Brain pericyte (primary cell): ENCODE data around the gene FBXO21.
"Not testable (repeated sequence)": the region's sequence is repeated elsewhere in the genome, so short reads cannot be mapped to it uniquely, and the experiment has no call there.

Experiments
- DNase-seq: peaks from one replicate; pipeline ENCODE4 v3.0.0-alpha.2; 2012; ENCODE audit warnings: low read depth, low spot score

Gene FBXO21, protein sequence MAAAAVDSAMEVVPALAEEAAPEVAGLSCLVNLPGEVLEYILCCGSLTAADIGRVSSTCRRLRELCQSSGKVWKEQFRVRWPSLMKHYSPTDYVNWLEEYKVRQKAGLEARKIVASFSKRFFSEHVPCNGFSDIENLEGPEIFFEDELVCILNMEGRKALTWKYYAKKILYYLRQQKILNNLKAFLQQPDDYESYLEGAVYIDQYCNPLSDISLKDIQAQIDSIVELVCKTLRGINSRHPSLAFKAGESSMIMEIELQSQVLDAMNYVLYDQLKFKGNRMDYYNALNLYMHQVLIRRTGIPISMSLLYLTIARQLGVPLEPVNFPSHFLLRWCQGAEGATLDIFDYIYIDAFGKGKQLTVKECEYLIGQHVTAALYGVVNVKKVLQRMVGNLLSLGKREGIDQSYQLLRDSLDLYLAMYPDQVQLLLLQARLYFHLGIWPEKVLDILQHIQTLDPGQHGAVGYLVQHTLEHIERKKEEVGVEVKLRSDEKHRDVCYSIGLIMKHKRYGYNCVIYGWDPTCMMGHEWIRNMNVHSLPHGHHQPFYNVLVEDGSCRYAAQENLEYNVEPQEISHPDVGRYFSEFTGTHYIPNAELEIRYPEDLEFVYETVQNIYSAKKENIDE

DNA sequence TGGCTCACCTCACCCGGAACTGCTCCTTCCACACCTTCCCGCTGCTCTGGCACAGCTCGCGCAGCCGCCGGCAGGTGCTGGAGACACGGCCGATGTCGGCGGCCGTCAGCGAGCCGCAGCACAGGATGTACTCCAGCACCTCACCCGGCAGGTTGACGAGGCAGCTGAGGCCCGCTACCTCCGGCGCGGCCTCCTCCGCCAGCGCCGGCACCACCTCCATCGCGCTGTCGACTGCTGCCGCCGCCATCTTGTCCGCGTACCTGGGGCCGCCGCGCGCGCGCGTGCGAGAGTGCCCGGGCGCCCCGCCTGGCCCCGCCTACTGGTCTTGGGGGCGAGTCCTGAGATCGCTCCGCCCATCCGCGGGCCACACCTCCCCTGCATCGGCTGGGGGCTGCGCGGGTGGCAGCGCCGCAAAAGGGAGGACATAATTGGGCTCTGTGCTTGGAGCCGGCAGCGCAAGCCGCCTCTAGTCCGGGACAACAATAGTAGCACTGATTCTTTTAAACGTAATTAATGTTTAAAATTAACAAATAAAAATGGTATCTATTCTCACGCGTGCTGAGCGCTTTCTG, at the start of gene FBXO21:
TSS of gene FBXO21 (minus strand) at position 261 of the 572 bp plus-strand sequence. CDS start at position 247, 14 bp downstream.
- peak; percentile 36 for DNase-seq

DNA sequence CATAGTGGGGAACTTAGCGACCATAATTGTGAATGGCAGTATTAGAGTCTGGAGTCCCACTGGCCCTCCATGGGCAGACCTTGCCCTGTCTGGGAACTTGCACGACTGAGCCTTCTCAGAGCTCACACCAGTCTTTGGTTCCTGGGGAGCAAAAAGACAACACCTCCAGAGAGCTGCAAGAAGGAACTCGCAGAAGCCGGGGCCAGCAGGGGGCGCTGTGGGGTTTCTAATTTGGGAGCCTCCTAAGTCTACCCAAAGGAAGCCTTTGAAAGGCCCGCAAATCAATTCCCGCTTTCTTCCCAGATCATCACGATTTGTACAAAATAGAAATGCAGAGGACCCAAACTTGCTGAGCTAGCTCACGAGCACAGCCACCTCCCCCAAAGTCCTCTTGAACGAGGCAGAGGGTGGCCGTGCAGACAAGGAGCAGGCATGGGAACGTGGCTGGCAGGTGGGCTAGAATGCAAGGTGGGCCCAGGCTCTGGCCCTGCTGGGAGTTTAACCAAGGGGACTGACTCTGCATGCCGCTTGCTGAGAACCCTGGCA, 46.3 kb upstream of the FBXO21 start:
- no peak for DNase-seq

DNA sequence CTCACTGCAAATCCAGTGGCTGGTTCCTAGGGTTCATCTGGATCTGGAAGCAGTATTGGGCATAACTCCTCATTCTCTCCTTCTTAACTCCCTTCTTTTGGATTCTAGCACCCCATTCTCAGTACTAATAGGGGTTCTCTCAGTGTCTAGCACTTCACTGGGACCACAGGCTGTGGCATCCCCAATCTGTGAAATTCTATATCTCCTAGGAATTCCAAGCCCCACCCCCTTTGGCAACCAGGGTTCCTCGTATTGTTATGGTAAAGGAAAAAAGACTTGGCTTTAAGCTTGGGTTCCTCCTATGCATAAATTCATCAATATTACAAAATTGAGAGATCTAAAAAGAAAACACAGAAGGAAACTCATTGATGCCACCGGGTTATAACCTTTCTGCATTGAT, 45.0 kb upstream of the FBXO21 start:
- no peak for DNase-seq

- DNase-seq = no peak
These were observed 44.2 kb upstream of the FBXO21 start for GRCh38 chr12:117234441-117234840.

DNA sequence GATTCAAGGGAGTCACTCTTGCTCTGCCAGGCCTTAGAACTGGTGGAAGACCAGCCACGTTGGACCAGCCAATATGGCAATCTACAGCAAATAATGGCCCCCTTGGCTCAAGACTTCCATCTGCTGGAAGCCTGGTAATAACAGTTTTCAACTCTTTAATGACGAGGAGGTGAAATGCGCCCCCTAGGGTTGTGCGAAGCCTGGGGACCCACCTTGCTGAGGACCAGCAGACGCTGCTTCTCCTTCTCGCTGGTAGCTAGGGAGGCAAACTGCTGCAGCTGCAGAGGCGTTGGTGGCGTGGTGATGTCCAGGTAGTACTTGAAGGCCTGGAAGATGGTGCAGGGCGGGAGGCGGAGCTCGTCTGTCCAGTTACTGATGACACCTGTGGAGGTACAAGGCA, 41.5 kb upstream of the FBXO21 start:
- DNase-seq = no peak

DNA sequence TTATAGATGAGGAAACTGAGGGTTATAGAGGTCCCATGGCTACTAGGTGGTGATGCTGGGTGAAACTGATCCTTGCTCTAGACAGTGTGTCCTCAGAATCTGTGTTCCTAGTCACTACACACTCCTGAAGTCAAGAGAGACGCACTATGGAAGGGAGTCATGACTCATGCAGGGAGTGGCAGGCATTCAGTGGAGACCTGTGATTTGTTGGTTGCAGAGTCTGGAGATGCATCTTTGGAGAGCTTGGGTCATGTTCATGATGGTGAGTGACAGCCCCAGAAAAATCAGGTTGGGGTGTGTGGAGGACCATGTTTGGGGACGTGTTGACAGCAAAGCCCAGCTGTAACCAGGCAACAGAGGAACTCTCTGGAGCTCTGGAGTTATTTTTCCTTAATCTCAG, 38.0 kb upstream of the FBXO21 start:
- DNase-seq = no peak

DNA sequence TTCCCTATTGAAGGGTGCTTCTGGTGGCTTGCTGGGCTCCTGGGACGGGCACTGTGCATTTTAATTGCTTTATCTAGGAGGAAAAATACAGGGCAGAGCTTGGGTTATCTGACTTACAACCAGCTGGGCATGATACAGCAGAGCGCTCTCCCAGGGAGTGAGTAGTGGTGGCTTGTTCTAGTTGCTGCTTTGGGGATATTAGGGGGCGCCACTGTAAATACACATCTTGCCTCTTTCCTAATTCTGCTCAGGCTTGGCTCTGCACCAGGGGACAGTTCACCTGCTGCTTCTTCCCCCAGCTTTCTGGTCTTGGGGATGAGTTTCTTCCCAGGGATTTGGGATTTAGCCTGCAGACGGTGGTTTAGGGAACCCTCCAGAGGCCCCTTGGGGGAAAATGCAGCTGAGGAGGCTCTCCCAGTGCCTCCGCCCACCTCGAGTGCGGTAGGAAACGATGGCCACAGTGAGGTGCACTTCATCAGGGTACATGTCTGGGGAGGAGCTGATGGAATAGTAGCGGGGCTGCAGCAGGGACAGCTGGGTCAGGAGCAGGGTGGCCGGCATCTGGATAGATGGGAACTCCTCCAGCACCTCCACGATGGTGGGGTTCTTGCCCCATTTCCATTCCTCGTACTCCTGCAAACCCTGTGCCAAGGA, 36.9 kb upstream of the FBXO21 start:
- no peak for DNase-seq

- no peak for DNase-seq
These were observed 36.2 kb upstream of the FBXO21 start for GRCh38 chr12:117226505-117226904.

DNA sequence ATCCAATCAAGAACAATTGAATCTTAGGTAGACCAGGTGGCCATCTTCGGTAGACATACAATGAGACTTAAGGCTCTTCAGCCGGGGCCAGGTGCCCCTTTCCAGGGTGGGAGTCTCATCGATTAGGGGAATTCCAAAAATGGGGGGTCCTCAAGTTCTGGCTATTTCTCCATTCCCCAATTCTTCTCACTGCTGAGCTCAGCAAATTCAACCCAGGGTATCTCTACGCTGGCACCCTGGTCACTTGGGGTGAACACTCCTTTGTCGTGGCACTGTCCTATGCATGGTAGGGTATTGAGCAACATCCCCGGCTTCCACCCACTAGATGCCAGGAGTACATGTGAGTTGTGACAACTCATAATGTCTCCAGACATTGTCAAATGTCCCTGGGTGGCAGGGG, 34.9 kb upstream of the FBXO21 start:
- no peak for DNase-seq

GRCh38 chr12:117220947-117221346, 30.7 kb upstream of the FBXO21 start:
- not testable (repeated sequence) for DNase-seq

GRCh38 chr12:117218149-117218548, 27.9 kb upstream of the FBXO21 start:
- DNase-seq = no peak

- DNase-seq = no peak
These were observed 26.4 kb upstream of the FBXO21 start for GRCh38 chr12:117216686-117217085.

DNA sequence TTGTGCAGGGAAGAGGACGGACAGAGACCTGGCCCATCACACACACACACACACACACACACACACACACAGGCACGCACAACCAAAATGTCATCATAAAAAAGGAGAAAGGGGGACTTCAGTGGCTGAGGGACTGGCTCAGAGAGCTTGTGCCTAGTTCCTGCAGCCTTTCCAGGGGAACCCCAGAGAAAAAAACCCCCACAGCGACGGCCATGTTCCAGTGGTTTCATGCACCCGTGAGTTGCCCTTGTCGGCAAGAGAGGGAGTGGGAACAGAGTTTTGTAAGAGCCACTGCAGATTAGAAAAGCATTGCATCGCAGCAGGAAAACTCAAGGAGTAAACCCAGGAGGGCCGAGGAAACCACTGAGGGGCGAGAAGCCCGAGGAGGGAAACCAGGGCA, 24.5 kb upstream of the FBXO21 start:
- DNase-seq = no peak

GRCh38 chr12:117213295-117213808, 23.1 kb upstream of the FBXO21 start:
- DNase-seq = no peak

DNA sequence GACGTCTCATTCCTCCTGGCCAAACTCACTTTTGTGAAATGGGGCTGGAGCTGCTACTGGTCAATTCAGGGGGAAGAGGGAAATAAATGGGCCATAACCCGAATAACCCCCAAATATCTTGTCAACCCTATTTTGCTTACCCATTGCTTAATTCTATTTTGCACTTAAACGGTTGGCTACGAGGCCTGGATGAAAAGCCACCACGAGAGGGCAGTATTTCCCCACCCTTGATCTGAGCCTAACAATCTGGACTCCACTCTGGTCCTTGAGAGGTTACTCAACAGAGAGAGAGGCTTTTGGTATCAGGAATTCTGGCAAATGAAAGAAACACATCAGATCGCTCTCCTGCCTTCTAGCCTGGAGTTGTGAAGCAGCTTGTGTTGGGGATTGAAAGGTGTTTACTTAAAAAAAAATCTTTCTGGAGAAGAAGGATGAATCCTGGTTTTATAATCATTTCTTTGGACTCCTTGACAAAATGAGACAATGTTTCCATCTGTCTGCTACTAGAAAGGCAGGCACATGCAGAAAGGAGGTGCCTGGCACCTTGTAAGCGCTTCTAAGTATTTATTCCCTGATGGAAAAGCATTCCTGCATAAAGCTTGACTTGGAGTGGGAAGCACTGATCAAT, 22.4 kb upstream of the FBXO21 start:
- peak; percentile 43 for DNase-seq

DNA sequence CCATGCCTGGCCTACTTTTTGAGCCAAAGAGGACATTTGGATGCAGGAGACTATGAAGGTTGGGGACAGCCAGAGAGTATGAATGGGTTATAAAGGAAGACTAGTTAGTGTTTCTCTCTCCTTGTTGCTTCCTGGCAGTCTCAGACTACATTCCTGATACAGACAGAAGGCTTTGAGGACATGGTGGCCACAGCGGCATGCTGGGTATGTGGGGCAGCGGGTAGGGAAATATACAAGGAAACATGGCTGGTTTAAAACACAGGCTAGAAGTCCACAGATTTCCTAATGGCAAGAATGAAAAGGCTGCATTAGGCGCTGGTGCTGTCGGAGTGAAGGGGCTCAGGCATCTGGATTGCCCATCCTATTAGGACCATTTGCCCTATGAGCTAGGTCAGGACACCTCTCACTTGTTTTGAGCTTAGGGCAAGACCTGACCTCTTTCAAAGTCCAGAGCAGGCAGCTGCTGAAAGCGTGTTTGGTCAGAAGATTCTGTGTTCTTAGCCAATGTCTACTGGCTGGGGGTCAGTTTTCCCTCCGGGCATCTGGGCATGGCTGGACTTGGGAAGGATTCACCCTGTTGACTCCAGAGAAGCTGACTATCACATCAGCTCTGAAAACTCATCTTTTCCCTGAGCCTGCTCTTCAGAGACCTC, 20.1 kb upstream of the FBXO21 start:
- DNase-seq = no peak

GRCh38 chr12:117209626-117210025, 19.4 kb upstream of the FBXO21 start:
- no peak for DNase-seq

GRCh38 chr12:117208811-117209455, 18.7 kb upstream of the FBXO21 start:
- DNase-seq = no peak

DNA sequence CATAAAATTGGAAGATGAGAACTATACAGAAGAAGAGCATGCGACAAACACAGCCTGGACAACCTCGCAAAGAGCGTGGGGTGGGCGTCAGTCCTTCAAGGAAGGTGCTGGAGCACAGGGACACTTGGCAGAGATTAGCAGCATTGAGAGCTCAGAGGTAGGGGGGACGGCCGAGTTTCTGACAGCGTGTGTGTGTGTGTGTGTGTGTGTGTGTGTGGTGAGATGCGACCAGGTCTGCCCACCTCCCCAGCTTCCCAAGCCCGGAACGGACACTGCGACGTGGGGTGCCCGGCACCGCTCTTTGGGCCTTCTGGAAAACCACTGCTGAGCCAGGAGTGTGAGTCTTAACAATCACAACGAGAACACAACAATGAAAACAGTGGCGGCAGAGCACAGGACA, 17.9 kb upstream of the FBXO21 start:
- no peak for DNase-seq

DNA sequence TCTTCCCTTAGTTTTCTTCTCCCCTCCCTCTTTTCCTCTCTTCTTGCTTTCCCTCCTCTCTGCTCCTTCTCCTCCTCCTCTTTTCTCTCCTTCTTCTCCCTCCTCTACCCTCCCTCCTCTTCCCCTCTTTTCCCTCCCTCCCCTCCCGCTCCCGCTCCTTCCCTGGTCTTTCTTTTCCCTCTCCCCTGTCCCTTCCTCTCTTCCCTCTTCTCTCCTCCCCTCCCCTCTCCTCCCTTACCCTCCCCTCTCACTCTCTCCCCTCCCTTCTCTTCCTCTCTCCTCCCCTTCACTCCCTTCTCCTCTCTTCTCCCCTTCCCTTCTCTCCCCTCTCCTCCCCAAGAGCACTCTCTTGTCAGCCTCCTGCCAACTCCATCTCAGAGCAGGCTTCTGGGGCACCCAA, 17.4 kb upstream of the FBXO21 start:
- no peak for DNase-seq
